Endothelial cell (in vitro differentiated cells): ENCODE results near the gene BCDIN3D. TPM values are rescaled to one million over a fixed set of nuclear protein-coding genes. Genes with fewer than 3 reads are reported as not detected.

Experiments
- DNase-seq: peaks from one replicate; pipeline ENCODE4 v3.0.0; 2021; ENCODE audit warnings: low spot score
- H3K27ac Mint-ChIP-seq: one replicate; pipeline ENCODE4 v1.8.0; 2021; ENCODE audit warnings: mixed read lengths, inconsistent platforms; ENCODE audit not compliant: unreplicated experiment
- H3K27me3 Mint-ChIP-seq: one replicate; pipeline ENCODE4 v1.8.0; 2021; ENCODE audit warnings: mild to moderate bottlenecking, moderate library complexity, mixed read lengths, inconsistent platforms; ENCODE audit not compliant: unreplicated experiment
- H3K36me3 Mint-ChIP-seq: one replicate; pipeline ENCODE4 v1.8.0; 2021; ENCODE audit warnings: mild to moderate bottlenecking, low read depth, mixed read lengths, inconsistent platforms; ENCODE audit not compliant: unreplicated experiment
- H3K4me1 Mint-ChIP-seq: one replicate; pipeline ENCODE4 v1.8.0; 2021; ENCODE audit warnings: mild to moderate bottlenecking, mixed read lengths, inconsistent platforms; ENCODE audit not compliant: unreplicated experiment
- H3K4me3 Mint-ChIP-seq: one replicate; pipeline ENCODE4 v1.8.0; 2021; ENCODE audit warnings: mild to moderate bottlenecking, mixed read lengths, inconsistent platforms; ENCODE audit not compliant: unreplicated experiment
- H3K9me3 Mint-ChIP-seq: one replicate; pipeline ENCODE4 v1.8.0; 2021; ENCODE audit warnings: mixed read lengths, inconsistent platforms; ENCODE audit not compliant: unreplicated experiment
- total RNA-seq: library from RNA; stranded (reverse); fragmentation: NEBNext Ultra II Directional; extraction: Animal tissue kit (Norgen Biotek cat#: 25700); gene quantifications from one replicate; pipeline ENCODE4 v1.2.1, GENCODE V29; 2021; ENCODE audit not compliant: unreplicated experiment
- TF ChIP-seq, protein P1 (sequence below): fragments of 200-600 bp; sonication (generic); IDR thresholded peaks from one replicate; pipeline ENCODE4 v1.5.0; 2021; ENCODE audit warnings: antibody characterized with exemption; ENCODE audit not compliant: unreplicated experiment

The BCDIN3D gene
- total RNA-seq, 1 donor from 2014 or later = 2.6 TPM

DNA sequence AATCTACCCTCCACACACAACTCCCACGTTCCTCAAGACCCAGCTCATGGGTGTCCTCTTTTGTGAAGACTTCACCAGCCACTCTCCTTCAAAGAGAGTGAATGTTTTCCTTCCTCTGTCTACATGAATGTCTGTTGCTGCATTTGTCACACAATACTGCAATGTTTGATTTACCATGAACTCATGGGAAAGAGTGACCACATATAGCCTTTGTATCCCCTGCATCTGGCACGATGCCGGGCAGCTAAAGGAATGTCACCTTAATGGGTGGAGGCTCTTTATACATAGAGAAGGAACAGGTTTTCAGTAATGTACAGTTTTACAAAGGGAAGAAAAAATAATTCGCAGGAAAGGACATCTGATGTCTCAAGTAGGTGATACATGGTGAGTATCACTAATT lies 12.1 kb upstream of the BCDIN3D start:
- TF ChIP-seq, protein P1, sequence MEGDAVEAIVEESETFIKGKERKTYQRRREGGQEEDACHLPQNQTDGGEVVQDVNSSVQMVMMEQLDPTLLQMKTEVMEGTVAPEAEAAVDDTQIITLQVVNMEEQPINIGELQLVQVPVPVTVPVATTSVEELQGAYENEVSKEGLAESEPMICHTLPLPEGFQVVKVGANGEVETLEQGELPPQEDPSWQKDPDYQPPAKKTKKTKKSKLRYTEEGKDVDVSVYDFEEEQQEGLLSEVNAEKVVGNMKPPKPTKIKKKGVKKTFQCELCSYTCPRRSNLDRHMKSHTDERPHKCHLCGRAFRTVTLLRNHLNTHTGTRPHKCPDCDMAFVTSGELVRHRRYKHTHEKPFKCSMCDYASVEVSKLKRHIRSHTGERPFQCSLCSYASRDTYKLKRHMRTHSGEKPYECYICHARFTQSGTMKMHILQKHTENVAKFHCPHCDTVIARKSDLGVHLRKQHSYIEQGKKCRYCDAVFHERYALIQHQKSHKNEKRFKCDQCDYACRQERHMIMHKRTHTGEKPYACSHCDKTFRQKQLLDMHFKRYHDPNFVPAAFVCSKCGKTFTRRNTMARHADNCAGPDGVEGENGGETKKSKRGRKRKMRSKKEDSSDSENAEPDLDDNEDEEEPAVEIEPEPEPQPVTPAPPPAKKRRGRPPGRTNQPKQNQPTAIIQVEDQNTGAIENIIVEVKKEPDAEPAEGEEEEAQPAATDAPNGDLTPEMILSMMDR = no peak
- Mint-ChIP-seq H3K36me3 (peaks cover 6% of the 10 kb centered on the region), H3K27me3 (peaks cover 3% of the 10 kb centered on the region), H3K27ac (no peak overlapping the region), H3K4me1 (peaks cover 2% of the 10 kb centered on the region), H3K4me3 (peak overlapping the region; percentile 1), H3K9me3 (peaks cover 4% of the 10 kb centered on the region)
- DNase-seq = no peak

DNA sequence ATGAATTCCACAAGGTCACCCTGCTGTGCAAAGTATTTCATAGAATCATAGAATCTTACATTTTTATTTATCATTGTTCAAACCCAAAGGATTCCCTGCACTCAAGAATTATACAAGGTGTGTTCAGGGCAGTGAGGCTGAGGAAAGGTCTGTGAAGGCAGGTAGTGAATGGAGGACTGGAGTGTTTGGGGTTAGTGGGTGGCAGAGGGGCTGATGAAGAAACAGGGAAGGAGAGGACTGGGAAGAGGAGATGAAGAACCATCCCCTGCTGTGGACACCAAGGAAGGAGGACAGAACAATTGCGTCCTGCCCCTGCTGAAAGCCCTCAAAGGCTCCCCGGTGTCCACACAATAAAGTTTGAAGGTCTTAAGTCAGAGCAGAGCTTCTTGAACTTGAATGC lies 10.8 kb upstream of the BCDIN3D start:
- no peak overlapping the region for H3K4me3 Mint-ChIP-seq
- no peak overlapping the region for H3K27ac Mint-ChIP-seq
- no peaks in the 10 kb centered on the region for H3K36me3 Mint-ChIP-seq
- H3K27me3 Mint-ChIP-seq = peaks cover 2% of the 10 kb centered on the region
- no peaks in the 10 kb centered on the region for H3K9me3 Mint-ChIP-seq
- H3K4me1 Mint-ChIP-seq = peaks cover 2% of the 10 kb centered on the region
- TF ChIP-seq, protein P1 = no peak
- no peak for DNase-seq

DNA sequence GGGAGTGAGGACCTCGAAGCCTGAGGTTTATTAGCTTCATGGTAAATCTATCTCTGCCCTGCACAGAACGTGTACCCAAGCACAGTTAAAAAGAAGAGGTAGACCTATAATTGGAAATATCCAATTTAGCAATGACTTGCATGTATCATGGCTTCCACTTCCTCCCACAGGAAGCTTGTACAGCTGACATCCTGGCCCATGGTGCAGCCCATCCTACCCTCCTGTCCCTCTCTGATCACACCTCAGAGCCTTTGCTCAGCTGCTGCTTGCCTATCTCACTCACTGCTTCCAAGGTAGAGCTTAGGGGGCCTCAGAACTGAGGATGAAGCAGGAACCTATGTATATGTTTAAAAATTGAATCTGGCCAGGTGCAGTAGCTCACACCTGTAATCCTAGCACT lies 4.3 kb upstream of the BCDIN3D start:
- H3K9me3 Mint-ChIP-seq = no peaks in the 10 kb centered on the region
- H3K36me3 Mint-ChIP-seq = no peaks in the 10 kb centered on the region
- no peak overlapping the region for H3K27ac Mint-ChIP-seq
- TF ChIP-seq, protein P1 = no peak
- peaks cover 7% of the 10 kb centered on the region for H3K4me1 Mint-ChIP-seq
- peaks cover 5% of the 10 kb centered on the region for H3K27me3 Mint-ChIP-seq
- H3K4me3 Mint-ChIP-seq = no peak overlapping the region
- DNase-seq = no peak

DNA sequence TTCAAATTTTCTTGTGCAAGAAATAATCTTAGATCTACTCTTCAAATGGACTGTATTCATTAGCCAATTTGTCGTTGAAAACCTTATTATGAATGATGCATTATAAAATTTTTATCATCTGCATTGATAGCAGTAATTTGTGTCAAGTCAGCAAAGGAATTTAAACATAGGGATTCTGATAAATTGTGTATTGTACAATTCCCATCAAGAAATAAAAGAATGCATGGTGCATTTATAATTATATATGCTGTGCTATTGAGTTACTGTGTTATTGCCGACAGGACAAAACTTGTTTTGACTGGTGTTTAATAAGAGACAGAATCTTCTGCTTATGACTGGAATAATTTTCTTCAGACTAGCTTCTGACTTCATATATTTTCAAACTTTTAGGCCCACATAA lies 3.1 kb upstream of the BCDIN3D start:
- Mint-ChIP-seq H3K4me3 (no peak overlapping the region), H3K9me3 (no peaks in the 10 kb centered on the region), H3K4me1 (peaks cover 16% of the 10 kb centered on the region), H3K27ac (no peak overlapping the region), H3K27me3 (peaks cover 5% of the 10 kb centered on the region), H3K36me3 (no peaks in the 10 kb centered on the region)
- no peak for DNase-seq
- TF ChIP-seq, protein P1 = no peak

DNA sequence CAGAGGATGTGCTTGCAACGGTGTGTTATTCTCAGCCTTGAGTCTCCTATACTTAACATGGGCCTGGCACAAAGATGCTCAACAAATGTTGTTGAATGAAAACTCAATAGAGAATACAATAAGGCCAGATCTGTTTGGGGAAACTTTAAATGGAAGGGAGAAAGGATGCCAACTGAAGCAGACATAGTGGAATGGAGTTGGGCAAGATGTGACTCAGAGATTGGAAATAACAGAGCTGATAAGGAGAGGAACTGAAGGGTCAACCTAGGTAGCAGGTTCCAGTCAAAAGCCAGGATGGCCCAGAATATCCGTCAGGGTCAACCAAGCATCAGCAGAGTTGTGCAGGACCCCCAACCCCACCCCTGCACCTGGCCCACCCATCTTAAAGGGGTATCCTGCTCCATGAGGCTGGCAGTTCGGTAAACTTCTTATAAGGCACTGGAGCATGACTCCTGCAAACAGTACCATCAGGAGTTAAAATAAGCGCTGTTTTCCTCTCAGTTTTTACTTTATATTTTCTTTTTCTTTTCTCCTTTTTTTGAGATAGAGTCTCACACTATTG lies 1.1 kb upstream of the BCDIN3D start:
- H3K27me3 Mint-ChIP-seq = peaks cover 8% of the 10 kb centered on the region
- no peak overlapping the region for H3K27ac Mint-ChIP-seq
- peaks cover 18% of the 10 kb centered on the region for H3K4me1 Mint-ChIP-seq
- no peak for DNase-seq
- H3K36me3 Mint-ChIP-seq = no peaks in the 10 kb centered on the region
- peak overlapping the region; percentile 33 for H3K4me3 Mint-ChIP-seq
- TF ChIP-seq, protein P1 = no peak
- no peaks in the 10 kb centered on the region for H3K9me3 Mint-ChIP-seq
